Spinal cord (tissue), 10 donors: Measurements from ENCODE around the gene GMPPB. TPM values are rescaled to one million over a fixed set of nuclear protein-coding genes. Genes with fewer than 3 reads are reported as not detected.
A peak's percentile ranks its signal among the peaks of the same experiment; 100 is the strongest.

Experiments used
- DNase-seq, 6 donors: peaks; one replicate each; pipeline versions ENCODE4 v3.0.0 to v3.0.0-alpha.2; 2013 to 2015; ENCODE audit warnings: low spot score in 6 of 6, low read depth in 4 of 6
- H3K27ac ChIP-seq: one replicate; pipeline ENCODE4 v1.5.1; 2013; ENCODE audit warnings: low read depth, low read length, control low read depth
- H3K27me3 ChIP-seq: one replicate; pipeline ENCODE4 v1.6.1; 2013; ENCODE audit warnings: low read length; ENCODE audit not compliant: control insufficient read depth, insufficient read depth
- H3K36me3 ChIP-seq: one replicate; pipeline ENCODE4 v1.6.1; 2013; ENCODE audit warnings: low read length; ENCODE audit not compliant: control insufficient read depth, insufficient read depth
- H3K4me1 ChIP-seq: one replicate; pipeline ENCODE4 v1.6.1; 2013; ENCODE audit warnings: low read length; ENCODE audit not compliant: control insufficient read depth, insufficient read depth
- H3K4me3 ChIP-seq: one replicate; pipeline ENCODE4 v1.5.1; 2013; ENCODE audit warnings: low read depth, low read length, control low read depth
- H3K9me3 ChIP-seq: one replicate; pipeline ENCODE4 v1.6.1; 2013; ENCODE audit warnings: low read length; ENCODE audit not compliant: control insufficient read depth, insufficient read depth
- WGBS: methylation state at CpG from one replicate; pipeline ENCODE4 v1.1.5; 2013; ENCODE audit warnings: missing lambda C conversion rate; ENCODE audit not compliant: insufficient coverage; 5-methylcytosine and 5-hydroxymethylcytosine counted together
- polyA plus RNA-seq, 2 donors: library from polyadenylated mRNA; unstranded; fragments of 120-200 nt; gene quantifications; one replicate each; pipeline ENCODE4 v1.2.1, GENCODE V29; 2013; ENCODE audit not compliant: insufficient read length in 2 of 2
- total RNA-seq, 2 donors: library from RNA; depleted of rRNA in 1 of 2; stranded (reverse); fragments of 120-200 nt in 1 of 2; fragments of >200 nt in 1 of 2; gene quantifications; one replicate each; pipeline versions ENCODE4 v1.2.3 to v1.2.4, GENCODE V29; 2013 to 2014
- donor health status: healthy.

GMPPB gene
- total and polyA plus RNA-seq, 4 donors = 9.7 to 22.3 (median 18.6) TPM

GRCh38 chr3:49733551-49733950, 9.8 kb upstream of the GMPPB start:
- WGBS = no CpG with 5 or more reads among the region's 1 CpG
- no peak overlapping the region for H3K4me3 ChIP-seq
- H3K9me3 ChIP-seq = no peaks in the 10 kb centered on the region
- DNase-seq = no peak
- no peaks in the 10 kb centered on the region for H3K4me1 ChIP-seq
- H3K27ac ChIP-seq = no peak overlapping the region
- H3K27me3 ChIP-seq = no peaks in the 10 kb centered on the region
- H3K36me3 ChIP-seq = peaks cover 72% of the 10 kb centered on the region

GRCh38 chr3:49732597-49732996, 8.8 kb upstream of the GMPPB start:
- Histone ChIP-seq H3K36me3 (peaks cover 70% of the 10 kb centered on the region), H3K4me1 (no peaks in the 10 kb centered on the region), H3K27ac (no peak overlapping the region), H3K27me3 (no peaks in the 10 kb centered on the region), H3K4me3 (no peak overlapping the region), H3K9me3 (no peaks in the 10 kb centered on the region)
- no peak for DNase-seq
- WGBS = 96% methylated on average over 11 of the region's 11 CpGs

GRCh38 chr3:49729966-49730609, 6.3 kb upstream of the GMPPB start:
- Histone ChIP-seq H3K4me1 (peaks cover 6% of the 10 kb centered on the region), H3K36me3 (peaks cover 81% of the 10 kb centered on the region), H3K4me3 (no peak overlapping the region), H3K27me3 (no peaks in the 10 kb centered on the region), H3K27ac (no peak overlapping the region), H3K9me3 (no peaks in the 10 kb centered on the region)
- no peak for DNase-seq
- 97% methylated on average over 4 of the region's 4 CpGs for WGBS

DNA sequence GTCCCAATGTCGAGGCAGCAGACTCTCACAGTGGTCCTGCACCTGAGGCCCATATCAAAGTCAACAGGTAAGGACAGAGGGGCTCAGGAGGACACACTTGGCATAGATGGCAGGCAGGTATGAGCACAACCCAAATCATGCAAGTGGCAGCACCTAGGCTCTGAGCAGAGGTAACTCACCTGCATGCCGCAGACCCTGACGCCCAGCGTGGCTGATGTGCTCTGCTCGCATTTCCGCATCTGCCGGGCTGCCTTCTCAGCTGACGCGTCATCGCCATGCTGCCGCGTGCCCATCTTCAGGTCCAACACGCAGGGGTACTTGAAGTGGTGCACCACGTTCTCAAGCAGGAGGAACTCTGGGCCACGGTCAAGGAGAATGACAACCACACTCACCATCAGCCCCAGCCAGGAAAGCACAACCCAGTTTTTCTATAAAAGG, 4.2 kb upstream of the GMPPB start:
- H3K27me3 ChIP-seq = no peaks in the 10 kb centered on the region
- no peak for DNase-seq
- no peaks in the 10 kb centered on the region for H3K9me3 ChIP-seq
- WGBS = 96% methylated on average over 13 of the region's 15 CpGs
- no peak overlapping the region for H3K4me3 ChIP-seq
- no peak overlapping the region for H3K27ac ChIP-seq
- H3K36me3 ChIP-seq = peaks cover 75% of the 10 kb centered on the region
- peaks cover 22% of the 10 kb centered on the region for H3K4me1 ChIP-seq

GRCh38 chr3:49727154-49727923, 3.6 kb upstream of the GMPPB start:
- Histone ChIP-seq H3K9me3 (no peaks in the 10 kb centered on the region), H3K4me1 (peaks cover 28% of the 10 kb centered on the region), H3K4me3 (no peak overlapping the region), H3K36me3 (peaks cover 76% of the 10 kb centered on the region), H3K27ac (no peak overlapping the region), H3K27me3 (no peaks in the 10 kb centered on the region)
- no peak for DNase-seq
- 95% methylated on average over 19 of the region's 19 CpGs for WGBS

DNA sequence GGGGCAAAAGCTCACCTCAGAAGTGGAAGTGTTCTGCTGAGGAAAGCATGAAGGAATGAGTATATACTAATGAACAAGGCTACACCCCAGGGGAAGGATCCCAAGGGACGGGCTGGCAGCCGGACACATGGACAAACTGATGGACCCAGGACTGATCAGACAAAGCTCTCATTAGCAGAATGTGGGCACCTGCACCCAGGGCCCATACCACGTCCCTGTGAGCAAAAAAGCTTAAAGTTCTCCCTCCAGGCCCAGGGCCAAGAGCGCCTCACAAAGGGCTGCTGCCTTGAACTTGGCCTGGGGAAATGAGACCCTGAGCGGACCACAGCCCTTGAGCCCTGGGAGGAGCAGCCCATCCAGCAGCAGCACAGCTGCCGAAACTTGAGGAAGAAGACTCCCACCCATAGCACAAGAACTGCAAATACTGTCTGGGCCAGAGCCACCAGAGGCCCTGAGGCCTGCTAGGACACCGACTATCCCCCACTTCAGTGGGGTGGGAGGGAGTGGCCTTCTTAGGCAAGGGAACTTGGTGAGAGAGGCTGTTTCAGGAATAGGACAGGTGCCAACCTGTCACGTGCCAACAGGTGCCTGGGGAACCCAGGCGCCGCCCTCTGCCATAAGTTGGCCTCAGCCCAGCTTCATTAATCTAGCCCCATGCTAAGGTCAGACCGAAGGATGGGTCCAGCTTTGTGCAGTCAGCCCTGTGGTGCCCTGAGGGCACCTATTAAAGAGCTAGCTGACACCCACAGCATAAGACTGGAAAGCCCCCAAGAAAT, 2.3 kb upstream of the GMPPB start:
- H3K27me3 ChIP-seq = no peaks in the 10 kb centered on the region
- H3K9me3 ChIP-seq = no peaks in the 10 kb centered on the region
- H3K27ac ChIP-seq = no peak overlapping the region
- 90% methylated on average over 8 of the region's 11 CpGs for WGBS
- no peak for DNase-seq
- peaks cover 79% of the 10 kb centered on the region for H3K36me3 ChIP-seq
- peaks cover 34% of the 10 kb centered on the region for H3K4me1 ChIP-seq
- no peak overlapping the region for H3K4me3 ChIP-seq

DNA sequence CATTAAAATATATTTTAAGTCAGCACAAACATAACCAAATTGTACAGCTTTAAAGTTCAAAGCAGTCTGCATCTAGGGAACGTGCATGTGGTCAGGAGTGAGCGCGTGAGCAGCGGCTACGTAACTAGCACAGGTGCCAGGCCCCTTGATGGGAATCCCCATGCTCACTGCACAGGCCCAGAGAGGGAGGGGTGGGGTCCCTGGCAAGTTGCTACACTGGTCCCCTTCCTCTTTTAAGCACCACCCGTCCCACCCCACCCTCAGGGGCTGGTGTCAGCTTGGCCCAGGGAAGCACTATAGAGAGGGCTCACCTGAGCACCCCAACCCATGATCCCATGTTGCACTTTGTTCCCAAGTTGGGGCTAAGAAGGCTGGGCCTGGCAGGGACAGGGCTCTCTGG, 835 bp upstream of the GMPPB start:
- Histone ChIP-seq H3K4me1 (peaks cover 45% of the 10 kb centered on the region), H3K9me3 (no peaks in the 10 kb centered on the region), H3K27ac (peak overlapping the region; percentile 82), H3K27me3 (no peaks in the 10 kb centered on the region), H3K4me3 (peak overlapping the region; percentile 44), H3K36me3 (peaks cover 76% of the 10 kb centered on the region)
- no CpG with 5 or more reads among the region's 6 CpGs for WGBS
- no peak for DNase-seq

GRCh38 chr3:49723296-49723627, 489 bp downstream of the GMPPB start:
- H3K27ac ChIP-seq = peak overlapping the region; percentile 78
- H3K36me3 ChIP-seq = peaks cover 77% of the 10 kb centered on the region
- H3K4me1 ChIP-seq = peaks cover 58% of the 10 kb centered on the region
- DNase-seq = peak in 2 of 6 donors; percentile 55 to 79
- 4% methylated on average over 20 of the region's 20 CpGs for WGBS
- H3K4me3 ChIP-seq = peak overlapping the region; percentile 88
- H3K9me3 ChIP-seq = no peaks in the 10 kb centered on the region
- H3K27me3 ChIP-seq = no peaks in the 10 kb centered on the region

- no peak for DNase-seq
- WGBS = 77% methylated on average over 8 of the region's 8 CpGs
- Histone ChIP-seq H3K27ac (peak overlapping the region; percentile 78), H3K4me1 (peaks cover 62% of the 10 kb centered on the region), H3K4me3 (peak overlapping the region; percentile 88), H3K9me3 (no peaks in the 10 kb centered on the region), H3K27me3 (no peaks in the 10 kb centered on the region), H3K36me3 (peaks cover 77% of the 10 kb centered on the region)
These were observed 855 bp downstream of the GMPPB start for GRCh38 chr3:49722896-49723295.
